Ishikawa (cell line): ENCODE measurements around the gene PCBP3.

Source experiments
- CEBPB ChIP-seq: IDR thresholded peaks from 2 replicates; pipeline ENCODE4 v1.6.1; 2012
- CREB1 ChIP-seq: IDR thresholded peaks from 2 replicates; pipeline ENCODE4 v1.6.1; 2012; ENCODE audit warnings: low read depth
- EGR1 ChIP-seq: IDR thresholded peaks from 2 replicates; pipeline ENCODE4 v1.6.1; 2012
- EP300 ChIP-seq: IDR thresholded peaks from 2 replicates; pipeline ENCODE4 v1.6.1; 2012; ENCODE audit warnings: borderline replicate concordance
- FOXM1 ChIP-seq: IDR thresholded peaks from 2 replicates; pipeline ENCODE4 v1.6.1; 2012; ENCODE audit warnings: low read depth, borderline replicate concordance
- NFIC ChIP-seq: IDR thresholded peaks from 2 replicates; pipeline ENCODE4 v1.6.1; 2012
- RAD21 ChIP-seq: IDR thresholded peaks from 2 replicates; pipeline ENCODE4 v1.6.1; 2012; ENCODE audit warnings: low read depth
- TAF1 ChIP-seq: IDR thresholded peaks from 2 replicates; pipeline ENCODE4 v1.6.1; 2012; ENCODE audit warnings: low read depth, mild to moderate bottlenecking
- TCF12 ChIP-seq: IDR thresholded peaks from 2 replicates; pipeline ENCODE4 v1.6.1; 2012; ENCODE audit warnings: low read depth
- TEAD4 ChIP-seq: IDR thresholded peaks from 2 replicates; pipeline ENCODE4 v1.6.1; 2012
- USF1 ChIP-seq: IDR thresholded peaks from 2 replicates; pipeline ENCODE4 v1.6.1; 2012
- YY1 ChIP-seq: IDR thresholded peaks from 2 replicates; pipeline ENCODE4 v1.6.1; 2012; ENCODE audit warnings: low read depth
- ZBTB7A ChIP-seq: IDR thresholded peaks from 2 replicates; pipeline ENCODE4 v1.6.1; 2012; ENCODE audit warnings: low read depth
- TF ChIP-seq, protein P1 (sequence below): IDR thresholded peaks from 2 replicates; pipeline ENCODE4 v1.6.1; 2012; ENCODE audit warnings: low read depth, mild to moderate bottlenecking
- TF ChIP-seq, protein P2 (sequence below): IDR thresholded peaks from 2 replicates; pipeline ENCODE4 v1.6.1; 2012

Gene PCBP3

GRCh38 chr21:45923146-45923545 lies 279.6 kb downstream of the PCBP3 start:
- peak; percentile 81 for TF ChIP-seq RAD21
- no peak for TF ChIP-seq NFIC
- TF ChIP-seq, protein P1, sequence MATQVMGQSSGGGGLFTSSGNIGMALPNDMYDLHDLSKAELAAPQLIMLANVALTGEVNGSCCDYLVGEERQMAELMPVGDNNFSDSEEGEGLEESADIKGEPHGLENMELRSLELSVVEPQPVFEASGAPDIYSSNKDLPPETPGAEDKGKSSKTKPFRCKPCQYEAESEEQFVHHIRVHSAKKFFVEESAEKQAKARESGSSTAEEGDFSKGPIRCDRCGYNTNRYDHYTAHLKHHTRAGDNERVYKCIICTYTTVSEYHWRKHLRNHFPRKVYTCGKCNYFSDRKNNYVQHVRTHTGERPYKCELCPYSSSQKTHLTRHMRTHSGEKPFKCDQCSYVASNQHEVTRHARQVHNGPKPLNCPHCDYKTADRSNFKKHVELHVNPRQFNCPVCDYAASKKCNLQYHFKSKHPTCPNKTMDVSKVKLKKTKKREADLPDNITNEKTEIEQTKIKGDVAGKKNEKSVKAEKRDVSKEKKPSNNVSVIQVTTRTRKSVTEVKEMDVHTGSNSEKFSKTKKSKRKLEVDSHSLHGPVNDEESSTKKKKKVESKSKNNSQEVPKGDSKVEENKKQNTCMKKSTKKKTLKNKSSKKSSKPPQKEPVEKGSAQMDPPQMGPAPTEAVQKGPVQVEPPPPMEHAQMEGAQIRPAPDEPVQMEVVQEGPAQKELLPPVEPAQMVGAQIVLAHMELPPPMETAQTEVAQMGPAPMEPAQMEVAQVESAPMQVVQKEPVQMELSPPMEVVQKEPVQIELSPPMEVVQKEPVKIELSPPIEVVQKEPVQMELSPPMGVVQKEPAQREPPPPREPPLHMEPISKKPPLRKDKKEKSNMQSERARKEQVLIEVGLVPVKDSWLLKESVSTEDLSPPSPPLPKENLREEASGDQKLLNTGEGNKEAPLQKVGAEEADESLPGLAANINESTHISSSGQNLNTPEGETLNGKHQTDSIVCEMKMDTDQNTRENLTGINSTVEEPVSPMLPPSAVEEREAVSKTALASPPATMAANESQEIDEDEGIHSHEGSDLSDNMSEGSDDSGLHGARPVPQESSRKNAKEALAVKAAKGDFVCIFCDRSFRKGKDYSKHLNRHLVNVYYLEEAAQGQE: no peak

DNA sequence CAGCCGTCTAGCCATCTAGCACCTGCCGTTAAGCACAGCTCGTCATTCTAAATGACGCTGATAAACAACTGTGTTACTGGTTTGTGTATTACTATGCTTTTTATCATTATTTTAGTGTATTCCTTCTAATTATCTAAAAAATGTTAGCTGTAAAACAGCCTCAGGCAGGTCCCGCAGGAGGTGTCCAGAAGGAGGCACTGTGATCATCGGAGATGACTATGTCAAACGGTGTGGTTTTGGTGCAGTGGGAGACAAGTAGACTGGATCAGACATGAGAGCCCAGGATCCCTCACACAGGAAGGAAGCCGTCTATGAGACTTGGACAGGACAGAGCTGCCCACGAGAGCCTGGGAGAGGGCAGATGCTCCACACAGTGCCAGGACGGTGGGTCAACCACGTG lies 282.8 kb downstream of the PCBP3 start:
- TF ChIP-seq TAF1 (no peak), EGR1 (no peak), TCF12 (no peak), RAD21 (no peak), FOXM1 (no peak), CREB1 (no peak), TEAD4 (no peak), ZBTB7A (no peak), NFIC (no peak), USF1 (no peak)
- TF ChIP-seq, protein P2, sequence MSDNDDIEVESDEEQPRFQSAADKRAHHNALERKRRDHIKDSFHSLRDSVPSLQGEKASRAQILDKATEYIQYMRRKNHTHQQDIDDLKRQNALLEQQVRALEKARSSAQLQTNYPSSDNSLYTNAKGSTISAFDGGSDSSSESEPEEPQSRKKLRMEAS: no peak

- TF ChIP-seq ZBTB7A (no peak), NFIC (no peak), USF1 (no peak), RAD21 (no peak), CEBPB (no peak), TCF12 (no peak), EP300 (no peak), FOXM1 (no peak), TEAD4 (no peak), YY1 (no peak)
- TF ChIP-seq, protein P2: no peak
- TF ChIP-seq, protein P1: no peak
Measured at GRCh38 chr21:45927032-45927431, 283.5 kb downstream of the PCBP3 start.

- TF ChIP-seq, protein P2: no peak
- no peak for TF ChIP-seq FOXM1
- TF ChIP-seq TEAD4: no peak
- TF ChIP-seq TAF1: no peak
- no peak for TF ChIP-seq ZBTB7A
- no peak for TF ChIP-seq CREB1
Measured at GRCh38 chr21:45927851-45928850, 284.6 kb downstream of the PCBP3 start.

- no peak for TF ChIP-seq USF1
- no peak for TF ChIP-seq TEAD4
- TF ChIP-seq ZBTB7A: no peak
Measured at GRCh38 chr21:45929449-45929848, 285.9 kb downstream of the PCBP3 start.
